Brain microvascular endothelial cell (primary cell): Measurements from ENCODE around the gene FEV.

Source experiments
- DNase-seq: peaks from one replicate; pipeline ENCODE4 v3.0.0-alpha.2; 2020
- H3K27ac ChIP-seq: fragments of 250-450 bp; sonication (Bioruptor Pico); 2 replicates; pipeline ENCODE4 v1.5.1; 2020; ENCODE audit warnings: mild to moderate bottlenecking, moderate library complexity
- H3K27me3 ChIP-seq: fragments of 250-450 bp; sonication (Bioruptor Pico); replicated peaks from 2 replicates; pipeline ENCODE4 v1.5.1; 2020; ENCODE audit warnings: mild to moderate bottlenecking
- H3K36me3 ChIP-seq: fragments of 250-450 bp; sonication (Bioruptor Pico); replicated peaks from 2 replicates; pipeline ENCODE4 v1.5.1; 2020; ENCODE audit warnings: mild to moderate bottlenecking
- H3K4me3 ChIP-seq: 2 replicates; pipeline ENCODE4 v1.5.1; 2011; ENCODE audit warnings: low read depth, mild to moderate bottlenecking, control low read depth, low read length, moderate library complexity
- CTCF ChIP-seq: IDR thresholded peaks from 2 replicates; pipeline ENCODE4 v1.5.1; 2011; ENCODE audit warnings: low read depth, mild to moderate bottlenecking, moderate library complexity, low read length, control low read depth, inconsistent platforms; ENCODE audit errors: missing control alignments
- in situ Hi-C: cut with HindIII; loops from 2 replicates; pipeline ENCODE4 v1.10.0; 2017; ENCODE audit warnings: low sequenced_read_pairs, low pct_ligation_motif_present

Gene FEV

GRCh38 chr2:219024059-219024458, 39.1 kb upstream of the FEV start:
- in situ Hi-C loops: no loop called here
- Histone ChIP-seq H3K36me3 (no peaks in the 10 kb centered on the region), H3K27me3 (peaks cover 2% of the 10 kb centered on the region), H3K27ac (no peak overlapping the region), H3K4me3 (no peak overlapping the region)
- DNase-seq: no peak
- TF ChIP-seq CTCF: no peak

- in situ Hi-C loops: no loop called here
- DNase-seq: no peak
- Histone ChIP-seq H3K36me3 (no peaks in the 10 kb centered on the region), H3K27ac (no peak overlapping the region), H3K4me3 (no peak overlapping the region), H3K27me3 (peaks cover 2% of the 10 kb centered on the region)
- TF ChIP-seq CTCF: no peak
These were observed 38.1 kb upstream of the FEV start for GRCh38 chr2:219023045-219023605.

GRCh38 chr2:219022616-219023015, 37.6 kb upstream of the FEV start:
- DNase-seq: no peak
- H3K4me3 ChIP-seq: no peak overlapping the region
- in situ Hi-C loops: no loop called here
- TF ChIP-seq CTCF: no peak
- no peak overlapping the region for H3K27ac ChIP-seq
- H3K36me3 ChIP-seq: no peaks in the 10 kb centered on the region
- peaks cover 2% of the 10 kb centered on the region for H3K27me3 ChIP-seq

GRCh38 chr2:219022041-219022440, 37.1 kb upstream of the FEV start:
- in situ Hi-C loops: no loop called here
- no peak overlapping the region for H3K27ac ChIP-seq
- no peak overlapping the region for H3K4me3 ChIP-seq
- TF ChIP-seq CTCF: no peak
- no peaks in the 10 kb centered on the region for H3K36me3 ChIP-seq
- DNase-seq: no peak
- H3K27me3 ChIP-seq: peaks cover 2% of the 10 kb centered on the region

- no peak overlapping the region for H3K4me3 ChIP-seq
- no peak for TF ChIP-seq CTCF
- H3K27ac ChIP-seq: no peak overlapping the region
- DNase-seq: no peak
- in situ Hi-C loops: no loop called here
- no peaks in the 10 kb centered on the region for H3K36me3 ChIP-seq
- peaks cover 2% of the 10 kb centered on the region for H3K27me3 ChIP-seq
These were observed 36.6 kb upstream of the FEV start for GRCh38 chr2:219021591-219021990.

- Histone ChIP-seq H3K4me3 (no peak overlapping the region), H3K27ac (no peak overlapping the region), H3K36me3 (no peaks in the 10 kb centered on the region), H3K27me3 (peaks cover 2% of the 10 kb centered on the region)
- DNase-seq: no peak
- TF ChIP-seq CTCF: no peak
- in situ Hi-C loops: no loop called here
These were observed 35.8 kb upstream of the FEV start for GRCh38 chr2:219020604-219021365.
